Neutrophil (primary cell): ENCODE results near the gene TBC1D22A.
A peak's percentile ranks its signal among the peaks of the same experiment; 100 is the strongest.

Source experiments
- H3K27ac ChIP-seq: fragments of 200-600 bp; sonication (generic); 2 replicates; pipeline ENCODE4 v1.5.1; 2016; ENCODE audit warnings: mild to moderate bottlenecking, moderate library complexity
- H3K27me3 ChIP-seq: fragments of 200-600 bp; sonication (generic); 2 replicates; pipeline ENCODE4 v1.6.0; 2016; ENCODE audit warnings: mild to moderate bottlenecking
- H3K36me3 ChIP-seq: fragments of 200-600 bp; sonication (generic); 2 replicates; pipeline ENCODE4 v1.5.1; 2017
- H3K4me1 ChIP-seq, 2 experiments: fragments of 200-600 bp in 1 of 2; sonication (generic) in 1 of 2; 1 replicate in 1 of 2; 2 replicates in 1 of 2; pipeline versions ENCODE4 v1.5.1 to v1.6.1; 2013 to 2016; ENCODE audit warnings: low read depth in 1 of 2, low read length in 1 of 2, mild to moderate bottlenecking in 1 of 2, moderate library complexity in 1 of 2; ENCODE audit not compliant: control insufficient read depth in 1 of 2, insufficient read depth in 1 of 2
- H3K4me3 ChIP-seq, 2 experiments: fragments of 200-600 bp in 1 of 2; sonication (generic) in 1 of 2; 1 replicate in 1 of 2; 2 replicates in 1 of 2; pipeline ENCODE4 v1.5.1; 2013 to 2016; ENCODE audit warnings: low read depth in 1 of 2, low read length in 1 of 2, mild to moderate bottlenecking in 1 of 2, moderate library complexity in 1 of 2
- H3K9me3 ChIP-seq: fragments of 200-600 bp; sonication (generic); 2 replicates; pipeline ENCODE4 v1.5.1; 2016
- TF ChIP-seq, protein P1 (sequence below): fragments of 200-600 bp; sonication (generic); IDR thresholded peaks from 2 replicates; pipeline ENCODE4 v1.5.1; 2016; ENCODE audit warnings: antibody characterized with exemption

TBC1D22A gene

GRCh38 chr22:46801826-46802607 is 39.6 kb downstream of the TBC1D22A start:
- Histone ChIP-seq H3K27me3 (no peaks in the 10 kb centered on the region), H3K36me3 (peaks cover 65% of the 10 kb centered on the region), H3K27ac (no peak overlapping the region), H3K4me3 (no peak overlapping the region), H3K9me3 (no peaks in the 10 kb centered on the region), H3K4me1 (peaks cover 4 to 5% of the 10 kb centered on the region in 2 experiments)
- TF ChIP-seq, protein P1, sequence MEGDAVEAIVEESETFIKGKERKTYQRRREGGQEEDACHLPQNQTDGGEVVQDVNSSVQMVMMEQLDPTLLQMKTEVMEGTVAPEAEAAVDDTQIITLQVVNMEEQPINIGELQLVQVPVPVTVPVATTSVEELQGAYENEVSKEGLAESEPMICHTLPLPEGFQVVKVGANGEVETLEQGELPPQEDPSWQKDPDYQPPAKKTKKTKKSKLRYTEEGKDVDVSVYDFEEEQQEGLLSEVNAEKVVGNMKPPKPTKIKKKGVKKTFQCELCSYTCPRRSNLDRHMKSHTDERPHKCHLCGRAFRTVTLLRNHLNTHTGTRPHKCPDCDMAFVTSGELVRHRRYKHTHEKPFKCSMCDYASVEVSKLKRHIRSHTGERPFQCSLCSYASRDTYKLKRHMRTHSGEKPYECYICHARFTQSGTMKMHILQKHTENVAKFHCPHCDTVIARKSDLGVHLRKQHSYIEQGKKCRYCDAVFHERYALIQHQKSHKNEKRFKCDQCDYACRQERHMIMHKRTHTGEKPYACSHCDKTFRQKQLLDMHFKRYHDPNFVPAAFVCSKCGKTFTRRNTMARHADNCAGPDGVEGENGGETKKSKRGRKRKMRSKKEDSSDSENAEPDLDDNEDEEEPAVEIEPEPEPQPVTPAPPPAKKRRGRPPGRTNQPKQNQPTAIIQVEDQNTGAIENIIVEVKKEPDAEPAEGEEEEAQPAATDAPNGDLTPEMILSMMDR = no peak

DNA sequence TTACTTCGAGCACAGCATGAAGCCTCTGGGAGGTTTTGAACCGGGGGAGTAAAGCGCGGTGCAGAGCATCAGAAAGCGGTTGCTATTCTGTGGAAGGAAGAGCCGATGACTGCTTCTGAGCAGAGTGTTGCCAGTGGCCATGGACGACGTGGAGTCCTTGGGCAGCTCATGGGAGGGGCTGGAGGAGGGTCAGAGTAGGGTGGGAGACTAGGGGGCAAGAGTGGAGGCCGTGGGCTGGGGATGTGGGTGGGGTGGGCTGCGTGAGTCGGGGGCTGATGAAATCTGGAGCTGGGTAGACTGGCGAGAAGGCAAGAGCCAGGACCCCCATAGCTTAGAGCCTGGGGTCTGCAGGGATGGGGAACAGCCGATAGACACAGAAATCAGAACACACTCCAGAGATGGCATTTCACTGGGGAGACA is 40.2 kb downstream of the TBC1D22A start:
- Histone ChIP-seq H3K27ac (no peak overlapping the region), H3K27me3 (no peaks in the 10 kb centered on the region), H3K36me3 (peaks cover 65% of the 10 kb centered on the region), H3K4me1 (peaks cover 4 to 5% of the 10 kb centered on the region in 2 experiments), H3K4me3 (no peak overlapping the region), H3K9me3 (no peaks in the 10 kb centered on the region)
- TF ChIP-seq, protein P1 = no peak

DNA sequence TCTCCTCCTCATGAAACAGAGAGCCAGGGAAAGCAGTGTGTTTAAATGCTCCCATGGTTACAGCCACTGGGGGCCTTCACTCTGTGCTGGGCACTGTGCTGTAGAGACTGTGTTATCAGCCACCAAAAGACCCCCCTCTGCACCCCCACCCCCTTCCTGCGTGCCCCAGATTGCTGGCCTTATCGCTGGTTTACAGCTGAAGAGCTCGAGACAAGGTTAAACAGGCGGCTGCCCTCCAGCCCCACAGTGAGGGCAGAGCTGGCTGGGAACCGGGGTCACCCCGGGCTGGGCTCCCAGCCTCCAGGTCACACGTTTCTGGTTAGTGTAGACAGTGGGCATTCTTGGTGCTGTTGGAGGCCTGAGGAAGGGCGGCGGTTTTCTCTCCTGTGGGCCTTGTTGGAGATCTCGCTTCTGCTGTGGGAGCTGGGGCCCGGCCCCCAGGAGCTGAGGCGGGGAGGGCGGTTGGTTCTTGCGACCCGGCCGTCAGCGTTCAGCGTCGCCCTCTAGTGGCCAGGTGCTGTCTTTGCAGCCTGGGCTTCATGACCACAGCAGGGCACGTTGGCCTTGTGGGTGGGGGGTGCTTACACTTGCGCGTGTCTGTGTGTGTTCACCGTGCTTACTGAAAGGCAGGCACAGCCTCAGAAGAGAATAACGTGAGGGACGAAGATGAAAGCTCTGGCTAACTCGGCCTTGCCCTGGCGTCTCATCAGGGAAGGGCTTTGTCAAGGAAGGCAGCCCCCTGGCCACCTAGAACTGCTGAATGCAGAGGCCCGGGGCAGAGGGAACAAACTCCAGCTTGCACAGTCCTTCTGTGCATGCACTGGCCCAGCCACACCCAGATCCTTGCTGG is 40.8 kb downstream of the TBC1D22A start:
- Histone ChIP-seq H3K36me3 (peaks cover 59% of the 10 kb centered on the region), H3K4me1 (peaks cover 4 to 5% of the 10 kb centered on the region in 2 experiments), H3K4me3 (no peak overlapping the region)

DNA sequence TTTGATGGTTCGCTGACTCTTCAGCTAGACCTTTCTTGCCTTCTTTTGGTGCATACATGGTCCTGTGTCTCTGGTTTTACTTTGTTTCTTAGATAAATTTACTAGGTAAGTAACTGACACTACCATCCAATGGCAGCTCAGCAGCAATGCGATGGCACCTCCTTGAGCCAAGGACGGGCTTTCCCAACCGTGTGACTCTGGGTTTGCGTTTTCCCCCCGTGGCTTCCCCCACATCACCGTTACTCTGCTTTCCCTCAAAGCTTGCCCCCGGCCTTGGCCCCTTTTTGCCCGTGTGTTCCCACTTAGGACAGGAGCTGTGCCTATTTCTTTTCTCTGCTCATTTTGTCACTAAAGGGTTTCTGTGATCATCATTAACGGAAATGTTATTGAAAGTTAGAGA is 41.5 kb downstream of the TBC1D22A start:
- H3K4me1 ChIP-seq = peaks cover 4 to 5% of the 10 kb centered on the region in 2 experiments
- no peak overlapping the region for H3K27ac ChIP-seq
- no peaks in the 10 kb centered on the region for H3K9me3 ChIP-seq
- peaks cover 56% of the 10 kb centered on the region for H3K36me3 ChIP-seq
- no peaks in the 10 kb centered on the region for H3K27me3 ChIP-seq
- H3K4me3 ChIP-seq = no peak overlapping the region
- TF ChIP-seq, protein P1 = no peak

More for the DNA sequence above, 40.8 kb downstream of the TBC1D22A start:
- TF ChIP-seq, protein P1 = peak; percentile 96
- Histone ChIP-seq H3K27ac (no peak overlapping the region), H3K9me3 (no peaks in the 10 kb centered on the region), H3K27me3 (no peaks in the 10 kb centered on the region)

GRCh38 chr22:46806794-46807193 is 44.3 kb downstream of the TBC1D22A start:
- H3K27ac ChIP-seq = no peak overlapping the region
- H3K4me1 ChIP-seq = peaks cover 4 to 5% of the 10 kb centered on the region in 2 experiments
- TF ChIP-seq, protein P1 = no peak
- H3K27me3 ChIP-seq = no peaks in the 10 kb centered on the region
- H3K9me3 ChIP-seq = no peaks in the 10 kb centered on the region
- no peak overlapping the region for H3K4me3 ChIP-seq
- H3K36me3 ChIP-seq = peaks cover 49% of the 10 kb centered on the region
